C1 segment of cervical spinal cord (tissue), 14 donors: ENCODE data around the gene HAL.

Source experiments
- DNase-seq, 14 donors: peaks; one replicate each; lab custom pipeline; 2025; lab: John Stamatoyannopoulos, UW

Gene HAL

GRCh38 chr12:95996034-95996658 lies at the start of gene HAL:
TSS of gene HAL (minus strand) at chr12:95996344. CDS start at chr12:95995910, 434 bp downstream.
- no peak for DNase-seq

- peak in 1 of 14 donors; percentile 6 for DNase-seq
Observed at GRCh38 chr12:96045566-96045965, 49.4 kb upstream of the HAL start.

- DNase-seq: no peak
Observed at GRCh38 chr12:96044943-96045290, 48.8 kb upstream of the HAL start.

- DNase-seq: no peak
Observed at GRCh38 chr12:96044017-96044942, 48.1 kb upstream of the HAL start.

- DNase-seq: no peak
Observed at GRCh38 chr12:96041181-96041580, 45.0 kb upstream of the HAL start.

- no peak for DNase-seq
Observed at GRCh38 chr12:96040305-96041133, 44.4 kb upstream of the HAL start.

- no peak for DNase-seq
Observed at GRCh38 chr12:96039516-96039915, 43.4 kb upstream of the HAL start.

- no peak for DNase-seq
Observed at GRCh38 chr12:96036765-96037455, 40.8 kb upstream of the HAL start.

GRCh38 chr12:96035283-96036236 lies 39.4 kb upstream of the HAL start, which contains the start of gene LTA4H:
TSS of gene LTA4H (minus strand) at chr12:96035587. CDS start at chr12:96035519, 68 bp downstream.
- peak; percentile 79 to 99 (median 96) for DNase-seq

GRCh38 chr12:96034621-96035282 lies 38.6 kb upstream of the HAL start:
- DNase-seq: peak in 7 of 14 donors; percentile 35 to 63 (median 50)

GRCh38 chr12:96033549-96034389 lies 37.6 kb upstream of the HAL start:
- no peak for DNase-seq

- DNase-seq: no peak
Observed at GRCh38 chr12:96029826-96030225, 33.7 kb upstream of the HAL start.

GRCh38 chr12:96028538-96028937 lies 32.4 kb upstream of the HAL start:
- DNase-seq: no peak

GRCh38 chr12:96026331-96026730 lies 30.2 kb upstream of the HAL start:
- no peak for DNase-seq

GRCh38 chr12:96025518-96025917 lies 29.4 kb upstream of the HAL start:
- no peak for DNase-seq

- no peak for DNase-seq
Observed at GRCh38 chr12:96020314-96021003, 24.3 kb upstream of the HAL start.

- DNase-seq: no peak
Observed at GRCh38 chr12:96015672-96016071, 19.5 kb upstream of the HAL start.
